Left ventricle myocardium inferior (tissue), 1 donor: ENCODE results near the gene BEAN1. TPM values are rescaled to one million over a fixed set of nuclear protein-coding genes. Genes with fewer than 3 reads are reported as not detected.

ENCODE experiments used
- DNase-seq: peaks from one replicate; pipeline ENCODE4 v3.0.0-alpha.2; 2020
- H3K27ac ChIP-seq: fragments of 200-600 bp; replicated peaks from 2 replicates; pipeline ENCODE4 v1.8.0; 2021
- H3K27me3 ChIP-seq: fragments of 200-600 bp; 2 replicates; pipeline ENCODE4 v1.8.0; 2021; ENCODE audit warnings: low read depth
- H3K36me3 ChIP-seq: fragments of 200-600 bp; 2 replicates; pipeline ENCODE4 v1.8.0; 2021
- H3K4me1 ChIP-seq: fragments of 200-600 bp; 2 replicates; pipeline ENCODE4 v1.8.0; 2021
- H3K4me3 ChIP-seq: fragments of 200-600 bp; 2 replicates; pipeline ENCODE4 v1.8.0; 2021; ENCODE audit warnings: mild to moderate bottlenecking, moderate library complexity
- H3K9me3 ChIP-seq: fragments of 200-600 bp; replicated peaks from 2 replicates; pipeline ENCODE4 v1.8.0; 2021
- intact Hi-C: fragments of 100-400 bp; cut with micrococcal nuclease; formaldehyde crosslinking; loops from one replicate; pipeline ENCODE4 v1.11.0; 2022
- total RNA-seq: library from RNA; stranded (reverse); fragmentation: NEBNext Ultra II Directional; extraction: Animal tissue kit (Norgen Biotek cat#: 25700); gene quantifications from one replicate; pipeline ENCODE4 v1.2.1, GENCODE V29; 2021
- TF ChIP-seq, protein P1 (sequence below): fragments of 200-600 bp; IDR thresholded peaks from 2 replicates; pipeline ENCODE4 v1.8.0; 2021; ENCODE audit warnings: antibody characterized with exemption, mild to moderate bottlenecking, borderline replicate concordance
- donor health status: DM: no; HTN: yes; CAD: no; lungs with severe emphysema.

The BEAN1 gene
- total RNA-seq, 1 donor from 2014 or later, result 0.33 TPM

- H3K27me3 ChIP-seq, result no peaks in the 10 kb centered on the region
- H3K4me1 ChIP-seq, result peaks cover 17% of the 10 kb centered on the region
- no peak overlapping the region for H3K4me3 ChIP-seq
- DNase-seq, result no peak
- H3K36me3 ChIP-seq, result no peaks in the 10 kb centered on the region
- H3K27ac ChIP-seq, result no peak overlapping the region
- TF ChIP-seq, protein P1, sequence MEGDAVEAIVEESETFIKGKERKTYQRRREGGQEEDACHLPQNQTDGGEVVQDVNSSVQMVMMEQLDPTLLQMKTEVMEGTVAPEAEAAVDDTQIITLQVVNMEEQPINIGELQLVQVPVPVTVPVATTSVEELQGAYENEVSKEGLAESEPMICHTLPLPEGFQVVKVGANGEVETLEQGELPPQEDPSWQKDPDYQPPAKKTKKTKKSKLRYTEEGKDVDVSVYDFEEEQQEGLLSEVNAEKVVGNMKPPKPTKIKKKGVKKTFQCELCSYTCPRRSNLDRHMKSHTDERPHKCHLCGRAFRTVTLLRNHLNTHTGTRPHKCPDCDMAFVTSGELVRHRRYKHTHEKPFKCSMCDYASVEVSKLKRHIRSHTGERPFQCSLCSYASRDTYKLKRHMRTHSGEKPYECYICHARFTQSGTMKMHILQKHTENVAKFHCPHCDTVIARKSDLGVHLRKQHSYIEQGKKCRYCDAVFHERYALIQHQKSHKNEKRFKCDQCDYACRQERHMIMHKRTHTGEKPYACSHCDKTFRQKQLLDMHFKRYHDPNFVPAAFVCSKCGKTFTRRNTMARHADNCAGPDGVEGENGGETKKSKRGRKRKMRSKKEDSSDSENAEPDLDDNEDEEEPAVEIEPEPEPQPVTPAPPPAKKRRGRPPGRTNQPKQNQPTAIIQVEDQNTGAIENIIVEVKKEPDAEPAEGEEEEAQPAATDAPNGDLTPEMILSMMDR, result no peak
- peaks cover 4% of the 10 kb centered on the region for H3K9me3 ChIP-seq
- intact Hi-C loops, result loop anchor here (10.0 kb wide), 1 partner anchor 134 kb away; no protein-coding TSS in a partner anchor
Measured at GRCh38 chr16:66488505-66488904, 61.4 kb downstream of the BEAN1 start.

GRCh38 chr16:66489385-66489784, 62.3 kb downstream of the BEAN1 start:
- intact Hi-C loops, result loop anchor here (10.0 kb wide), 1 partner anchor 135 kb away; no protein-coding TSS in a partner anchor
- H3K27me3 ChIP-seq, result no peaks in the 10 kb centered on the region
- TF ChIP-seq, protein P1, result no peak
- H3K4me1 ChIP-seq, result peaks cover 17% of the 10 kb centered on the region
- no peaks in the 10 kb centered on the region for H3K36me3 ChIP-seq
- DNase-seq, result no peak
- peaks cover 4% of the 10 kb centered on the region for H3K9me3 ChIP-seq
- no peak overlapping the region for H3K27ac ChIP-seq
- H3K4me3 ChIP-seq, result no peak overlapping the region

- TF ChIP-seq, protein P1, result no peak
- H3K9me3 ChIP-seq, result peaks cover 4% of the 10 kb centered on the region
- intact Hi-C loops, result loop anchor here (10.0 kb wide), 1 partner anchor 135 kb away; no protein-coding TSS in a partner anchor
- H3K4me1 ChIP-seq, result peaks cover 17% of the 10 kb centered on the region
- no peak for DNase-seq
- H3K4me3 ChIP-seq, result no peak overlapping the region
- H3K36me3 ChIP-seq, result no peaks in the 10 kb centered on the region
- H3K27ac ChIP-seq, result no peak overlapping the region
- no peaks in the 10 kb centered on the region for H3K27me3 ChIP-seq
Measured at GRCh38 chr16:66489818-66490217, 62.7 kb downstream of the BEAN1 start.

DNA sequence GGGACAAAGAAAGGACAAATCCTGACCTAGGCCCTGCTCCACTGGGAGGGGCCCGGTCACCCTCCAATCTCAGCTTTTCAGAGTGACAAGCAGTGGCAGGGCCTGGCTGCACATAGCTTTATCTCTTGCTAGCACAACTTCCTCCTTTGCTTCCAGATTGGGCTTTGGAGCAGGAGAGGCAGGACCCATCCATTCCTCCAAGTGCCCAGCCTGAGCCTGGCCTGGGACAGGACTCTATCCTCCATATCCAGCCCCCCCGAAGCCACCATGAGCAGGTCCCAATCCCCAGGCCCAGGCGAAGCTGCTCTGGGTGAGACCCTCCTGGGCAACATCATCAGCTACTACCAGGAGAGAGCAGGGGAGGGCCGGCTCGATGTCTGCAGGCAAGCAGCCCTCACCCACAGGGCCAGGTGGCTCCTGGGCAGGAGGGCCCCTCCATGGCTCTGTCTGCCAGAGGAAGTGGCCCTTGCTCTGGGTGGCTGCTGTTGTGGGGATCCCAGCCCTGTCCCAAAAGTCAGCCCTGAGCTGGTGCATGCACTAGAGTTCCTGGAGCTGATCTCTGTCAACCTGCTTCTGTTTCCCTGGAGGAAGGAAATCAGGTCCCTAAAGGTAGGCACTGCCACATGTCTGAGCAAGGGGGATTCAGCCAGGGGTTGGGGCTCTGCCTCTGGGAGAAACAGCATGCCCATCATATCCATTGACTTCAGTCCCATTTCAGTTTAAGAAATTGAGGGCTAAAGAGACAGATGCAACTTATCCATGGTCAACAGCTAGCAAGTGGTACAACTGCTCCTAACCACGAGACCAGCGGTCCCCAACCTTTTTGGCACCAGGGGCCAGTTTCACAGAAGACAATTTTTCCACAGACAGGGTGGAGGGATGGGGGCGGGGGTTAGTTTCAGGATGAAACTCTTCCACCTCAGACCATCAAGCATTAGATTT, 64.0 kb downstream of the BEAN1 start:
- TF ChIP-seq, protein P1, result no peak
- peaks cover 4% of the 10 kb centered on the region for H3K9me3 ChIP-seq
- H3K27me3 ChIP-seq, result no peaks in the 10 kb centered on the region
- no peak overlapping the region for H3K27ac ChIP-seq
- peaks cover 17% of the 10 kb centered on the region for H3K4me1 ChIP-seq
- intact Hi-C loops, result no loop called here
- no peak overlapping the region for H3K4me3 ChIP-seq
- no peaks in the 10 kb centered on the region for H3K36me3 ChIP-seq
- DNase-seq, result no peak

- no peaks in the 10 kb centered on the region for H3K27me3 ChIP-seq
- no peak for DNase-seq
- H3K9me3 ChIP-seq, result peaks cover 4% of the 10 kb centered on the region
- H3K27ac ChIP-seq, result no peak overlapping the region
- peaks cover 13% of the 10 kb centered on the region for H3K4me1 ChIP-seq
- TF ChIP-seq, protein P1, result no peak
- intact Hi-C loops, result no loop called here
- H3K36me3 ChIP-seq, result no peaks in the 10 kb centered on the region
- H3K4me3 ChIP-seq, result no peak overlapping the region
Measured at GRCh38 chr16:66491716-66492064, 64.6 kb downstream of the BEAN1 start.
